8988T (cell line): ENCODE results near the gene PLOD3.
A peak's percentile ranks its signal among the peaks of the same experiment; 100 is the strongest.

Experiments
- DNase-seq: peaks from one replicate; pipeline ENCODE4 v3.0.0; 2011

PLOD3 gene

DNA sequence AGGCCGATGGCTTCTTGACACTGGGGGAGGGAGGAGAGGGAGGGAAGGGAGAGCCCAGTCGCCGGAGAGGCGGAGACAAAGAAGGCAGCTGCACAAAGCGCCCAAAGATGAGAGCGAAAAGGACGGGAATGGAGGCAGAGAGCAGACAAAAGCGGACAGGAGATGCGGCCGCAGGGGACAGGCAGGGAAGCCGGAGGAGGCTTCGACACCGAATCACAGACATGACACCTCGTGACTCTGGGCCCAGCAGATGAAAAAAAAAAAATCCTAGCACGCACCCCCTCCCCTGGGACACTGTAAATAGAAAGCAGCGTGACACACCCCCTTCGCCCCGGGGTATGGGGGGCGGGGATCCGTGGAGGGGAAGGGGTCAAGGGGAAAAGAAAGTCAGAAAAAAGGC lies 38.3 kb downstream of the PLOD3 start:
- DNase-seq: no peak

DNA sequence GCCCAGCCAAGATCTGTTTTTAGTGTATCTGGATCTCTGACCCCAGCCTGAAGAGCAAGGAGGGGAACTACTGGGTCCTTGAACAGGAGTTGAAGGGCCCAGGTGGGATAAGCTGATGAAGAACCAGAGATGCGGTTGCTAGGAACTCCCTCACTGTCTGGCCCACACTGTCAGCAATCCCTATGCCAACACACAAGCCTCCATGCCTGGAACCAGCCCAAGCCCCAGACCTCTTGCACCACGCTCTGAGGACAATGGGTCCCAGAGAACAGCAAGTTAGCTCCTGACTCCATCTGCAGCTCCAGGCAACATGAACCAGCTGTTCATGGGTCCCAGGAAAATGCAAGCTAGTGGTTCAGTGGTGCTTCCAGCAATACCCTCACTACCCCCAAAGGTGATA lies 39.7 kb downstream of the PLOD3 start:
- DNase-seq: no peak

GRCh38 chr7:101175664-101176063 lies 41.7 kb downstream of the PLOD3 start:
- no peak for DNase-seq

GRCh38 chr7:101174322-101174854 lies 43.0 kb downstream of the PLOD3 start:
- DNase-seq: no peak

GRCh38 chr7:101173752-101174244 lies 43.6 kb downstream of the PLOD3 start:
- peak; percentile 70 for DNase-seq

DNA sequence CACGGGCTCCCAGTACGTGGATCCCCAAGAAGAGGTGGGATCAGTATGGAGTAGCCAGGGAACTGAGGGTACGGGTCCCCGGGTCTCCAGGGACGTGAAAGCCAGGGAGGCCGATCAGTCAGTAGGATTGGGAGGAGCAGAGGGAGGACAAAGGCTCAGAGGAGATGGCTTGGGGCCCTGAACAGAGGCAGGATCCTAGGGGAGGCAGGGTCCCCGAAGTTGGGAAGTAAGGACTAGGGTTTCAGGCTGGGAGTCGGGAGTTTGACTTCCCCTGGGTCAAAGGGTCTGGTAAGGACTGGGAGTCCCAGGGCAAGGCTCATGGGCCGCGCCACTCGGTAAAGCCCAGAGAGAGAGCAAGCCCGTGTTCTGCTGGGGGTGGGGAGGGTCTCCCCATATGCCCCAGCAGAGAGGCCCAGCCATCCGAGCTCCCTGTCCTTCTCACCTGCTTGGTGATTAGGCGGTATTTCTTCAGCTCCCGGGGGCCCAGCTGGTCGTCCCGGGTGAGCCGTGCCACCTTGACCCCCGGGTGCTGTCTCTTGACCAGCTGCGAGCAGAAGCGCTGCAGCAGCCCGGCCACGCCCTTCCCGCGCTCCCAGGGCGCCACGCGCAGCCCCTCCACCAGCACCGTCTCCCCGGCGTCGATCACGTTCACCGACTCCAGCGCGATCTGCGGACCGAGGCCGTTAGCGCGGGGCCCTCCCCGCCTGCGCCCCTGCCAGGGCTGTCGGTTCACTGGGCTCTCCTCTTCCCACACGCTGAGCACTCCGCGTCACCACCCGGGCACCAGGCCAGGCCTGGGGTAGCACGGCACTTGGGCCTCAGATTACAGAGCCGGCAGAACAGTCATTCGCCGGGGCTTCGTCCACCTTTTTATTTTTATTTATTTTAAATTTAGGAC lies 44.3 kb downstream of the PLOD3 start:
- DNase-seq: peak; percentile 72

GRCh38 chr7:101172005-101172853 lies 45.2 kb downstream of the PLOD3 start:
- DNase-seq: no peak

DNA sequence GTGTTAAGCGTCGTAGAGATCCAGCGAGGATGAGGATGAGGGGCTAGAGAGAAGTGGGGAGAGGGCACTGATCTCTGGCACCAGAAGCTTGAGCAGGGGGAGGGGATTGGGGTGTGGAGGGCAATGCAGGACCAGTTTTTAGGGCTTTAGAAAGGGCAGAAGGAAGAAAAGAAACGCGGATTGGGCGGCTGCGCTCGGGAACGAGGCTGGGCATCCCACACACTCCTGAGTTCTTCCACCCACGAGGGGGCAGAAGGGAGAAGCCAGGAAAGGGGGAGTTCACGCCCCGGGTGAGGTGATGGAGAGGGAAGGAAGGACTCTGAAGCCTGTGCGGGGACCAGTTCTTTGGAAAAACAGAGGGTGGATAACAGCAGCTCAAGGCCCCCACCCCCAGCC lies 45.9 kb downstream of the PLOD3 start:
- DNase-seq: no peak

DNA sequence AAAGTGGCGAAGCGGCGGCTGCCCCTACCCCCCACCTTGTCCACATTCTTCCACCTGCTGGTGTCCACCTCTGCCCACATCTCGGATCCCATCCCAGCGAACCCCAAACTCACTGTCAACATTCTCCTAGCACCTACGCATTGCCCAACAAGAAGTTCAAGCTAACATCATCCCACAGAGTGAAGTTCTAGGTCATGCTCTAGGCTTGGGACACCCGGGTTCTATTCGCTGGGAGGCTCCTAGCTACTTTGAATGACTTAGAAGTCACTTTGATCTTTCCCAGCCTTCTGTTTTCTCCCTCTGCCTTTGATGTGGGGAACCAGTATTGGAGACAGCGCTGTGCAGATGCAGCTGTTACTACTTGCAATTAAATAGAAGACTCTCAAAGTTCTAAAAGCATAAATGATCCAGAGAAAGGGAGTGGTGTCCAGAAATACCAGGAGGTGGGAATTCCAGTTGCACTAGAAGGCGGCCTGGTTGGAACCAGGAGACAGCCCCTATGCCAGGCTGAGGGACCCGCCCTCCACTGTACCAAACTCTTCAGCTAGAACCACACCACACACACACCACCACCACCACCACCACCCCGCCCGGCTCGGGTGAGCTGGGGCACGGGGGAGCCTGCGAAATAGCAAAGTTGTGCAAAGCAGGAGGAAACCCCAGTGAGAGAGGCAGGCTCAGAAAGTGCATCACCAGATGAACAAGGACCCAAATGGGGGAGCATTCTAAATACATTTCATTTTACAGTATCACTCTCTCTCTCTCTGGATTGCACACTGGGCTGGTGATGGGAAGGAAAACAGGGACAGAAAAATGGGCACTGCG lies 46.6 kb downstream of the PLOD3 start:
- DNase-seq: no peak

DNA sequence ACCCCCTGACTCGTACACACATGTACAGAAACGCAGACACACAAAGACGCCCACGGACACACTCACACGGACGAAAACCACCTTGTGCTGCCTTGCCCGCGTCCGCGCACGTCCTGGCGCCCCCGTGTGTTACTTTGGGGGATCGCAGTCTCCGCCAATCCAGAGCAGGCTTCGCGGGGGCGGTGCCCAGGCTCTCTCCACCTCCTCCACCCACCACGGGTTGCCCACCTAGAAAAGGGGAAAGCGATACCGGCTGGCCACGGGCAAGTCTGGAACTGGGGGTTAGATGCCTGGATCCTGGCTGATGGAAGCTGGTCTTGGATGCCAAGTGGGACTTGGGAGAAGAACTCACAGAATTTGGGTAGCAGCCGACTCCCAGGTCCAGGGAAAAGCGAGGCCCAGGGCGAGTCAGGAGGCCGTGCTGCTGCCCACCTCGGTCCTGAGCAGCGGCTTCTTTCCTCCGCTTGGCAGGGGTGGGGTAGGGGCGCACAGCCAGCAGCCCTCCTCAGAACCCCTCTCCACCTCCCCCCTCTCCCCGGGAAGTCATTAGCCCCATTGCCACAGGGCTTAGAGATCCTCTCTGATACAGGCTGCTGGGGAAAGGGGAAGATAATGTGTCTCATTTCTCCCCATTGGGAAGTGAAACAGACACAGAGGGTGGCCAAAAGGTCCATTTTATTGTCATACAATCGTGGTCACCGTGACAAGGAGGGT lies 47.4 kb downstream of the PLOD3 start:
- DNase-seq: peak; percentile 82

- no peak for DNase-seq
Observed at GRCh38 chr7:101169110-101169837, 48.1 kb downstream of the PLOD3 start.

- DNase-seq: no peak
Observed at GRCh38 chr7:101168412-101169049, 48.9 kb downstream of the PLOD3 start.

- no peak for DNase-seq
Observed at GRCh38 chr7:101167645-101168411, 49.6 kb downstream of the PLOD3 start.

GRCh38 chr7:101166909-101167644 lies 50.3 kb downstream of the PLOD3 start:
- DNase-seq: no peak

- no peak for DNase-seq
Observed at GRCh38 chr7:101166648-101166908, 50.8 kb downstream of the PLOD3 start.

- no peak for DNase-seq
Observed at GRCh38 chr7:101165958-101166647, 51.3 kb downstream of the PLOD3 start.

GRCh38 chr7:101165075-101165957 lies 52.1 kb downstream of the PLOD3 start, which contains the start of gene VGF:
VGF (minus strand) TSS chr7:101165569; CDS start chr7:101164843, 726 bp downstream.
- peak; percentile 91 for DNase-seq
